Smooth muscle cell (in vitro differentiated cells): ENCODE data around the gene ACTN1. TPM values are rescaled to one million over a fixed set of nuclear protein-coding genes. Genes with fewer than 3 reads are reported as not detected.
A peak's percentile ranks its signal among the peaks of the same experiment; 100 is the strongest.

Experiments
- DNase-seq: peaks from one replicate; lab custom pipeline; 2025; ENCODE audit not compliant: unreplicated experiment; lab: John Stamatoyannopoulos, UW
- H2AFZ ChIP-seq: fragments of 200-600 bp; sonication (generic); 2 replicates; pipeline ENCODE4 v1.6.0; 2016; ENCODE audit warnings: antibody characterized with exemption, low read depth, mild to moderate bottlenecking
- H3F3A ChIP-seq: fragments of 200-600 bp; sonication (generic); 2 replicates; pipeline ENCODE4 v1.6.0; 2017; ENCODE audit warnings: antibody characterized with exemption, low read depth
- H3K27ac ChIP-seq: fragments of 200-600 bp; sonication (generic); 2 replicates; pipeline ENCODE4 v1.5.1; 2016; ENCODE audit warnings: low read depth, mild to moderate bottlenecking
- H3K27me3 ChIP-seq: fragments of 200-600 bp; sonication (generic); 2 replicates; pipeline ENCODE4 v1.6.1; 2016; ENCODE audit warnings: low read depth, mild to moderate bottlenecking
- H3K36me3 ChIP-seq: fragments of 200-600 bp; sonication (generic); 2 replicates; pipeline ENCODE4 v1.5.1; 2016; ENCODE audit warnings: low read depth
- H3K4me1 ChIP-seq: fragments of 200-600 bp; sonication (generic); 2 replicates; pipeline ENCODE4 v1.5.1; 2016; ENCODE audit warnings: low read depth
- H3K4me2 ChIP-seq: fragments of 200-600 bp; sonication (generic); 2 replicates; pipeline ENCODE4 v1.6.0; 2016; ENCODE audit warnings: mild to moderate bottlenecking
- H3K4me3 ChIP-seq: fragments of 200-600 bp; sonication (generic); 2 replicates; pipeline ENCODE4 v1.5.1; 2016; ENCODE audit warnings: mild to moderate bottlenecking
- H3K79me2 ChIP-seq: fragments of 200-600 bp; sonication (generic); 2 replicates; pipeline ENCODE4 v1.6.0; 2016; ENCODE audit warnings: low read depth, mild to moderate bottlenecking
- H3K9ac ChIP-seq: fragments of 200-600 bp; sonication (generic); 2 replicates; pipeline ENCODE4 v1.6.0; 2016; ENCODE audit warnings: low read depth
- H3K9me3 ChIP-seq: fragments of 200-600 bp; sonication (generic); replicated peaks from 2 replicates; pipeline ENCODE4 v1.5.1; 2016; ENCODE audit warnings: low read depth
- H4K20me1 ChIP-seq: fragments of 200-600 bp; sonication (generic); 2 replicates; pipeline ENCODE4 v1.6.0; 2016; ENCODE audit warnings: low read depth
- WGBS: methylation state at CpG from one replicate; pipeline ENCODE4 v1.1.7; 2016; ENCODE audit warnings: low lambda C conversion rate; 5-methylcytosine and 5-hydroxymethylcytosine counted together
- polyA plus RNA-seq: library from polyadenylated mRNA; unstranded; fragments of >200 nt; fragmentation: Nextera tagmentation; extraction: Ambion mirVana; gene quantifications from 2 replicates; pipeline ENCODE4 v1.2.1, GENCODE V29; 2016
- total RNA-seq: library from RNA; depleted of rRNA; stranded (reverse); fragments of >200 nt; gene quantifications from 2 replicates; pipeline ENCODE4 v1.2.3, GENCODE V29; 2014
- TF ChIP-seq, protein P1 (sequence below): fragments of 200-600 bp; sonication (generic); IDR thresholded peaks from 2 replicates; pipeline ENCODE4 v1.5.1; 2017; ENCODE audit warnings: borderline replicate concordance, mild to moderate bottlenecking, antibody characterized with exemption; ENCODE audit not compliant: insufficient read depth, poor library complexity, severe bottlenecking

The ACTN1 gene
- total and polyA plus RNA-seq, 2 experiments from 2014 or later = 422 to 806 TPM

DNA sequence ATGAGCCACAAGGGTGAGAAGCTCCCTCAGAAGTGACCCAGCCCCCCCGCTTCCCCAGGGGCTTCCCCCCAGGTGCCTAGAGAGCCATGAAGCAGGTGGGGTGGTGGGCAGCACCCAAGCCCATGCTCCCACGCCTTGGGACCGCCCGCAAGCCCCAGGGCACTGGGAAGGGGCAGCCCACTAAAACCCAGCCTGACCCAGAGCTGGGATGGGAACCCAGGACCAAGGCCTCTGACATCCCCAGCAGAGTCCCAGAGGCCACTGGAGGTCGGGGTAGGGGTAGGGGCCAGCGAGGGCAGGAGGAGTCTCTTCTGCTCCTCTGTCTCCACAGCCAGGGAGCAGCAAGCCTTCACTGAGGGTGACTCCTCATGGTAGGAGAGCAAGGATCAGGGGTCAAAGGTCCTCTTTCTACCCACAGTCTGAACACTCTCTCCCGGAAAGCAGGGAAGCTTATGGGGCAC, 99.8 kb downstream of the ACTN1 start:
- H3K79me2 ChIP-seq = no peaks in the 10 kb centered on the region
- no peaks in the 10 kb centered on the region for H3K4me1 ChIP-seq
- peaks cover 59% of the 10 kb centered on the region for H3K36me3 ChIP-seq
- peaks cover 99% of the 10 kb centered on the region for H4K20me1 ChIP-seq
- TF ChIP-seq, protein P1, sequence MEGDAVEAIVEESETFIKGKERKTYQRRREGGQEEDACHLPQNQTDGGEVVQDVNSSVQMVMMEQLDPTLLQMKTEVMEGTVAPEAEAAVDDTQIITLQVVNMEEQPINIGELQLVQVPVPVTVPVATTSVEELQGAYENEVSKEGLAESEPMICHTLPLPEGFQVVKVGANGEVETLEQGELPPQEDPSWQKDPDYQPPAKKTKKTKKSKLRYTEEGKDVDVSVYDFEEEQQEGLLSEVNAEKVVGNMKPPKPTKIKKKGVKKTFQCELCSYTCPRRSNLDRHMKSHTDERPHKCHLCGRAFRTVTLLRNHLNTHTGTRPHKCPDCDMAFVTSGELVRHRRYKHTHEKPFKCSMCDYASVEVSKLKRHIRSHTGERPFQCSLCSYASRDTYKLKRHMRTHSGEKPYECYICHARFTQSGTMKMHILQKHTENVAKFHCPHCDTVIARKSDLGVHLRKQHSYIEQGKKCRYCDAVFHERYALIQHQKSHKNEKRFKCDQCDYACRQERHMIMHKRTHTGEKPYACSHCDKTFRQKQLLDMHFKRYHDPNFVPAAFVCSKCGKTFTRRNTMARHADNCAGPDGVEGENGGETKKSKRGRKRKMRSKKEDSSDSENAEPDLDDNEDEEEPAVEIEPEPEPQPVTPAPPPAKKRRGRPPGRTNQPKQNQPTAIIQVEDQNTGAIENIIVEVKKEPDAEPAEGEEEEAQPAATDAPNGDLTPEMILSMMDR = no peak
- H2AFZ ChIP-seq = no peak overlapping the region
- H3K4me2 ChIP-seq = no peak overlapping the region
- no peaks in the 10 kb centered on the region for H3K27me3 ChIP-seq
- no peak overlapping the region for H3K4me3 ChIP-seq
- no peak overlapping the region for H3K9ac ChIP-seq
- H3K9me3 ChIP-seq = no peaks in the 10 kb centered on the region
- WGBS = 96% methylated on average over 7 of the region's 7 CpGs
- peak overlapping the region; percentile 2 for H3K27ac ChIP-seq
- H3F3A ChIP-seq = peaks cover 63% of the 10 kb centered on the region
- DNase-seq = no peak

GRCh38 chr14:68878908-68879307, 100.2 kb downstream of the ACTN1 start:
- H3K36me3 ChIP-seq = peaks cover 58% of the 10 kb centered on the region
- no peak overlapping the region for H3K27ac ChIP-seq
- no peak overlapping the region for H2AFZ ChIP-seq
- H3F3A ChIP-seq = peaks cover 66% of the 10 kb centered on the region
- no peaks in the 10 kb centered on the region for H3K9me3 ChIP-seq
- H3K27me3 ChIP-seq = no peaks in the 10 kb centered on the region
- TF ChIP-seq, protein P1 = no peak
- 97% methylated on average over 18 of the region's 20 CpGs for WGBS
- H3K9ac ChIP-seq = no peak overlapping the region
- no peak overlapping the region for H3K4me2 ChIP-seq
- H3K79me2 ChIP-seq = no peaks in the 10 kb centered on the region
- no peak overlapping the region for H3K4me3 ChIP-seq
- no peaks in the 10 kb centered on the region for H3K4me1 ChIP-seq
- DNase-seq = no peak
- peaks cover 99% of the 10 kb centered on the region for H4K20me1 ChIP-seq

GRCh38 chr14:68877993-68878575, 101.0 kb downstream of the ACTN1 start:
- no peak overlapping the region for H3K4me3 ChIP-seq
- peaks cover 70% of the 10 kb centered on the region for H3F3A ChIP-seq
- H3K9ac ChIP-seq = no peak overlapping the region
- no peak overlapping the region for H3K4me2 ChIP-seq
- no peaks in the 10 kb centered on the region for H3K9me3 ChIP-seq
- H3K27ac ChIP-seq = peak overlapping the region; percentile 20
- no peak for DNase-seq
- H4K20me1 ChIP-seq = peaks cover 99% of the 10 kb centered on the region
- peaks cover 52% of the 10 kb centered on the region for H3K36me3 ChIP-seq
- 97% methylated on average over 16 of the region's 18 CpGs for WGBS
- TF ChIP-seq, protein P1 = no peak
- H2AFZ ChIP-seq = no peak overlapping the region
- H3K27me3 ChIP-seq = no peaks in the 10 kb centered on the region
- no peaks in the 10 kb centered on the region for H3K4me1 ChIP-seq
- H3K79me2 ChIP-seq = no peaks in the 10 kb centered on the region

DNA sequence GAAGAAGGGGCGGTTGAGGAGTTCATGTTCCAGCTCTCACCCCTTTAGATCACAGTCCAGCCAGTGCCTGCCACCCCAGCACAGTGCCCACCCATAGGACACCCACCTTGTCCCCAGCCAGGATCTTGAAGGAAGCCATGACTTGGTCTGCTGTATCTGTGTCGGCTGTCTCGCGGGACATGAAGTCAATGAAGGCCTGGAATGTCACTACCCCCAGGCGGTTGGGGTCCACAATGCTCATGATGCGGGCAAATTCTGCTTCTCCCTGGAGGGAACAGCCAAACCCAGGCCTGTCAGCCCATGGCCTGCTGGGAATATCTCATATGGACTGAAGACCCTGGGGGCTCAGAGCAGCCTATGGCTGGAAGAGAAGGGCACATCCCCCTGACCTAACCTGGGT, 102.1 kb downstream of the ACTN1 start:
- Histone ChIP-seq H3K4me2 (no peak overlapping the region), H3K79me2 (no peaks in the 10 kb centered on the region), H4K20me1 (peaks cover 99% of the 10 kb centered on the region), H3K4me3 (no peak overlapping the region), H3K27me3 (no peaks in the 10 kb centered on the region), H3K4me1 (no peaks in the 10 kb centered on the region), H3K9me3 (no peaks in the 10 kb centered on the region), H3F3A (peaks cover 80% of the 10 kb centered on the region), H3K9ac (no peak overlapping the region), H3K36me3 (peaks cover 49% of the 10 kb centered on the region), H2AFZ (no peak overlapping the region), H3K27ac (peak overlapping the region; percentile 20)
- TF ChIP-seq, protein P1 = no peak
- no peak for DNase-seq
- WGBS = 98% methylated on average over 6 of the region's 6 CpGs
